Type B pancreatic cell (in vitro differentiated cells): Measurements from ENCODE around the gene PTPRB. TPM values are rescaled to one million over a fixed set of nuclear protein-coding genes. Genes with fewer than 3 reads are reported as not detected.
A peak's percentile ranks its signal among the peaks of the same experiment; 100 is the strongest.

Source experiments
- DNase-seq: peaks from one replicate; pipeline ENCODE4 v3.0.0; 2021; ENCODE audit warnings: mixed read lengths; ENCODE audit not compliant: unreplicated experiment; ENCODE audit errors: extremely low spot score
- H3K27ac Mint-ChIP-seq: 2 replicates; pipeline ENCODE4 v1.8.0; 2021; ENCODE audit warnings: mild to moderate bottlenecking, mixed read lengths
- H3K27me3 Mint-ChIP-seq: 2 replicates; pipeline ENCODE4 v1.8.0; 2021; ENCODE audit warnings: mixed read lengths
- H3K36me3 Mint-ChIP-seq: 2 replicates; pipeline ENCODE4 v1.8.0; 2021; ENCODE audit warnings: mixed read lengths
- H3K4me1 Mint-ChIP-seq: one replicate; pipeline ENCODE4 v1.8.0; 2021; ENCODE audit warnings: mixed read lengths; ENCODE audit not compliant: unreplicated experiment
- H3K4me3 Mint-ChIP-seq: 2 replicates; pipeline ENCODE4 v1.8.0; 2021; ENCODE audit warnings: mild to moderate bottlenecking, mixed read lengths
- H3K9me3 Mint-ChIP-seq: 2 replicates; pipeline ENCODE4 v1.8.0; 2021; ENCODE audit warnings: mixed read lengths
- total RNA-seq: library from RNA; stranded (reverse); gene quantifications from 2 replicates; pipeline ENCODE4 v1.2.1, GENCODE V29; 2021; ENCODE audit warnings: low replicate concordance
- TF ChIP-seq, protein P1 (sequence below): fragments of 200-600 bp; sonication (generic); conservative IDR thresholded peaks from 2 replicates; pipeline ENCODE4 v1.5.0; 2021; ENCODE audit warnings: antibody characterized with exemption, mild to moderate bottlenecking

The PTPRB gene
- total RNA-seq, 1 donor from 2014 or later: 4.2 TPM

- Mint-ChIP-seq H3K4me3 (peak overlapping the region; percentile 9), H3K27me3 (no peaks in the 10 kb centered on the region), H3K36me3 (no peaks in the 10 kb centered on the region), H3K9me3 (peaks cover 8% of the 10 kb centered on the region), H3K4me1 (peaks cover 6% of the 10 kb centered on the region), H3K27ac (peak overlapping the region; percentile 54)
- TF ChIP-seq, protein P1, sequence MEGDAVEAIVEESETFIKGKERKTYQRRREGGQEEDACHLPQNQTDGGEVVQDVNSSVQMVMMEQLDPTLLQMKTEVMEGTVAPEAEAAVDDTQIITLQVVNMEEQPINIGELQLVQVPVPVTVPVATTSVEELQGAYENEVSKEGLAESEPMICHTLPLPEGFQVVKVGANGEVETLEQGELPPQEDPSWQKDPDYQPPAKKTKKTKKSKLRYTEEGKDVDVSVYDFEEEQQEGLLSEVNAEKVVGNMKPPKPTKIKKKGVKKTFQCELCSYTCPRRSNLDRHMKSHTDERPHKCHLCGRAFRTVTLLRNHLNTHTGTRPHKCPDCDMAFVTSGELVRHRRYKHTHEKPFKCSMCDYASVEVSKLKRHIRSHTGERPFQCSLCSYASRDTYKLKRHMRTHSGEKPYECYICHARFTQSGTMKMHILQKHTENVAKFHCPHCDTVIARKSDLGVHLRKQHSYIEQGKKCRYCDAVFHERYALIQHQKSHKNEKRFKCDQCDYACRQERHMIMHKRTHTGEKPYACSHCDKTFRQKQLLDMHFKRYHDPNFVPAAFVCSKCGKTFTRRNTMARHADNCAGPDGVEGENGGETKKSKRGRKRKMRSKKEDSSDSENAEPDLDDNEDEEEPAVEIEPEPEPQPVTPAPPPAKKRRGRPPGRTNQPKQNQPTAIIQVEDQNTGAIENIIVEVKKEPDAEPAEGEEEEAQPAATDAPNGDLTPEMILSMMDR: no peak
- DNase-seq: no peak
Measured at GRCh38 chr12:70482764-70483163, 154.5 kb downstream of the PTPRB start.

- TF ChIP-seq, protein P1: no peak
- Mint-ChIP-seq H3K27ac (no peak overlapping the region), H3K27me3 (peaks cover 3% of the 10 kb centered on the region), H3K4me1 (no peaks in the 10 kb centered on the region), H3K4me3 (no peak overlapping the region), H3K36me3 (no peaks in the 10 kb centered on the region), H3K9me3 (peaks cover 2% of the 10 kb centered on the region)
- no peak for DNase-seq
Measured at GRCh38 chr12:70469221-70469820, 167.9 kb downstream of the PTPRB start.

GRCh38 chr12:70468741-70469140 lies 168.5 kb downstream of the PTPRB start:
- DNase-seq: no peak
- H3K27me3 Mint-ChIP-seq: peaks cover 5% of the 10 kb centered on the region
- H3K36me3 Mint-ChIP-seq: no peaks in the 10 kb centered on the region
- no peak overlapping the region for H3K27ac Mint-ChIP-seq
- no peak overlapping the region for H3K4me3 Mint-ChIP-seq
- H3K9me3 Mint-ChIP-seq: peaks cover 8% of the 10 kb centered on the region
- TF ChIP-seq, protein P1: no peak
- H3K4me1 Mint-ChIP-seq: no peaks in the 10 kb centered on the region

DNA sequence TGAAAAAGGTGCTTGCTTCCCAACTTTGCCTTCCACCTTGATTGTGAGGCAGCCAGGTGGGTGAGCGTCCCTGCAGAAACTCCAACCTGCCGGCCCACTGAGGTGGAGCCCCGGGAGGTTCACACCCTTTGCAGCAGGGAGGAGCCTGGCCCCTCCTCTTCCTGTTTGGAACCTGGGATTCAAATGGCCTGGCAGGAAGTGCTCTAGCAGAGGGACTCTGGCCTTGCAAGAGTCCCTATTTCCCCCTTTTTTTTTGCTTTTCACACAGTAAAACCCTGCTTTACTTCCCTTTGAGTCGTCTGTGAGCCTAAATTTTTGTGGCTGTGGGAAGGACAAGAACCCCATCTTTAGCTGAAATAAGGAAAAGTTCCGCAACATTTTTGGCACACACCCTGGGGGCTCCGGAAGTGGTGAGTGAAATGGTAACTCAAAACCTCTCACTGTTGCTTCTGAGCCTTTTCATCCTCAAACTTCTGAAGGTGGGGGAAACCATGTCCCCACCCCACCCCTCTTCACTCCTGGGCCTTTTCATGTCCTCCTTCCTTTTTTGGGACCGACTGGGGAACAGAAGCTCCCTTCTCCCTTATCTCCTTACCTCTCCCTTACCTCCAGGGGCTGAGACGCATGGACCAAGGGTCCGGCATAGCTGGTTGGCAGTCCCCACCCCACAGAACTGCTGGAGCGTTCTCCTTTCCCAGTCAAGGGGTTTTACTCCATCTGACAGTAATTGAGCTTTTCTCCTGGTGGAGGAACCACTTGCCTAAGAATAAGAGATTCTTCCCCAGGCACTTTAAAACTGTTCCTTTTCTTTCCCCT lies 169.1 kb downstream of the PTPRB start:
- Mint-ChIP-seq H3K27ac (no peak overlapping the region), H3K4me1 (no peaks in the 10 kb centered on the region), H3K36me3 (no peaks in the 10 kb centered on the region), H3K9me3 (peaks cover 8% of the 10 kb centered on the region), H3K4me3 (no peak overlapping the region), H3K27me3 (peaks cover 5% of the 10 kb centered on the region)
- no peak for DNase-seq
- TF ChIP-seq, protein P1: no peak

- no peak for DNase-seq
- Mint-ChIP-seq H3K27ac (no peak overlapping the region), H3K36me3 (no peaks in the 10 kb centered on the region), H3K4me1 (no peaks in the 10 kb centered on the region), H3K27me3 (peaks cover 5% of the 10 kb centered on the region), H3K4me3 (no peak overlapping the region), H3K9me3 (peaks cover 8% of the 10 kb centered on the region)
- TF ChIP-seq, protein P1: no peak
Measured at GRCh38 chr12:70467476-70467875, 169.8 kb downstream of the PTPRB start.
